HG03378 (cell line): ENCODE results near the gene ROCK2.
"Not testable (repeated sequence)": the region's sequence is repeated elsewhere in the genome, so short reads cannot be mapped to it uniquely, and the experiment has no call there.

Source experiments
- ATAC-seq: cut with Tn5 transposase; IDR thresholded peaks from one replicate; pipeline ENCODE4 v1.9.1; 2021; ENCODE audit warnings: mild to moderate bottlenecking, moderate library complexity; ENCODE audit not compliant: unreplicated experiment

ROCK2 gene

DNA sequence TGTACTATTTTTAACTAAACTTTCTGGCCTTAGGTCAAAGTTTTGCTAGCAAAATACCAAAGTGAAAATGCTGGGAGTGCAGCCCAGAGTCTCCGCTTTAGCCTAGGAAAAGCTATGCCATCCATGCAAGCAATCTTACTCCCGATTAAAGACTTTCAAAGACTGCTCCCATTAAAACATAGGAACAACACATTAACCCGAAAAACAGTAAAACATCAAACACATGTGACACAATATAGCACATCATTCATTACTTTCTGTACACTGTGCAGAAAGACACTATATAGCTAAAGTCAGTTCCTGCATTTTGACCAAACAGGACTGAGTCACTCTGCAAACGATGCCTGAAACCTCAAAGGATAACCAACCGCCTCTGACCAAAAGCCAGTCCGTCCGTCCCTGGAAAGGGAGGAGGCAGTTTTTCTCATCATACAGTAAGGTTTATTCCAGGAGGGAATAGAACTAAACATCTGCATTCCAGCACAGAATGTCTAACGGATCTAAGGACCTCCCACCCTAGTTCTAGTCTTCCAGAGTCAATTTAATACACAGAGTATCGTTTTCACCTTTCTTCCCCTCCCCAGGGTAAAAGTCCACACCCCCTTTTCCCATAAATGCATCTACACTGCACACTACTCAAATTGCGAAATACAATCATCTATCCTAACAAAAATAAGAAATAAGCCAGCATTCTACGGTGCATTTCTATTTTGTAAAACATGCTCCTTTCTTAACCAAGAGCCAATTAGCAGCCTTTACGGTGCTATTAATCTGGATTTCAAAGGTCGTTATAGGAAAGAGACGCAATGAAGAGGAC lies 1.7 kb downstream of the ROCK2 start:
- no peak for ATAC-seq

DNA sequence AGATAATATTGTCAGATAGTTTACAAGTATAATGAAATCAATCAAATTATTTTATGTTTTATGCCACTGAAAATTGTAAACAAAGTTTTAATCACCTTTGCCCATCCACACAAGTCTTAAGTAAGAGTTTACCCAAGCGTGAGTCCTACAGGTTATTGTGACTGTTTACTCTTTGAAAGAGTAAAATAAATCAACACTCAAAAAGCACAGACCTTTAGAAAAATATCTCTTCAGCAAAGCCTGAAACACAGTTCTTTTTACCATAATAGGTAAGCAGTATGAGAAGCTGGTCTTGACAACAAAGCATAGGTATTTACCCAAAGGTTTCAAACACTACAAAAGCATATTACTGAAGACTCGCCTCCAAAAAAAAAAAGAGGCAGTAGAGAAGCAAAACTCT lies 3.7 kb downstream of the ROCK2 start:
- no peak for ATAC-seq

GRCh38 chr2:11339508-11340083 lies 4.8 kb downstream of the ROCK2 start:
- no peak for ATAC-seq

- no peak for ATAC-seq
Observed at GRCh38 chr2:11338580-11338979, 5.9 kb downstream of the ROCK2 start.

- ATAC-seq, result no peak
Observed at GRCh38 chr2:11337909-11338308, 6.5 kb downstream of the ROCK2 start.

GRCh38 chr2:11336189-11336588 lies 8.2 kb downstream of the ROCK2 start:
- no peak for ATAC-seq

DNA sequence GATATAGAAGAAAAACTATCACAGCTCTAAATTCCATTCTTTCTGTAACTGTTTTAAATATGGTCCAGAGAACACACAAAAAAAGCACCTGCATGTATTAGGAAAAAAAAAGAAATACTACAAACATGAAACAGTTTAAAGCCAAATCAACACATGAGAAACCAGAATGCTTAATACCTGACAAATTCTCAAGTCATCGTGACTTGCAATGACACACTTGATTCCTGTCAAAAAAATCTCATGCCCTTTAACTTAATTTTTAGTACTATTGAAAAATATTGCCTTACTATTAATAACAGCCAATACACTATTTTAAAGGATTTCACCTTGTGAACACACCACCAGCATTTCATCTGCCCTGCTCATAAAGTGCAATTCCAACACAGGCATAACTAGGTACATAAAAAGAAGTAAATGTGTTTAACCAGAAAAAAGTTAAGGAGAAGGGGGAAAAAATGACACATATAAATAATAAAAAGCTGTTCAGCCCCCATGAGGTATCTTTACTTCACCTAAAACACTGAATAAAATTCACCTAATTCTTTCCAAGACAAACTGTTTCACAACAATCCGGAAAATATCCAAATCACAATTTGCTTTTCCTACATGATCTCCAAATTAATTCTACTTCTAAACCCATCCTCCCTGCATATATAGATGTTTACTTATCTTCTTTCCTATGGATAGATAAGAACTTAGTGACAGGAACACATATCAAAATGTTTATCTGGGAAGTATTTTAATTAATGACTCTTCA lies 10.8 kb downstream of the ROCK2 start:
- no peak for ATAC-seq

DNA sequence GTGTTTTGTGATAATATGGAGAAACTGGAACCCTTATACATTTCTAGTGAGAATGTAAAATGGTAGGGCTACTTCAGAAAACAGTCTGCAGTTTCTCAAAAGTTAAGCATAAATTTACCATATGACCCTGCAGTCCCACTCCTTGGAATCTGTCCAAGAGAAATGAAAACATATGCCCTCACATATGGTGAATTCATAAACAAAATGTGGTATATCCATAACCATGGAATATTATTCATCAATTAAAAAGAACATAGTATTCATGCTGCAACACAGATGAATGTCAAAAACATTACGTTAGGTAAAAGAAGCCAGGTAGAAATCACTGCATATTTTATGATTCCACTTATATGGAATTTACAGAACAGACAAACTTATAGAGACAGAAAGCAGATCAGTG lies 11.8 kb downstream of the ROCK2 start:
- ATAC-seq, result no peak

GRCh38 chr2:11330457-11331142 lies 13.8 kb downstream of the ROCK2 start:
- ATAC-seq, result no peak

DNA sequence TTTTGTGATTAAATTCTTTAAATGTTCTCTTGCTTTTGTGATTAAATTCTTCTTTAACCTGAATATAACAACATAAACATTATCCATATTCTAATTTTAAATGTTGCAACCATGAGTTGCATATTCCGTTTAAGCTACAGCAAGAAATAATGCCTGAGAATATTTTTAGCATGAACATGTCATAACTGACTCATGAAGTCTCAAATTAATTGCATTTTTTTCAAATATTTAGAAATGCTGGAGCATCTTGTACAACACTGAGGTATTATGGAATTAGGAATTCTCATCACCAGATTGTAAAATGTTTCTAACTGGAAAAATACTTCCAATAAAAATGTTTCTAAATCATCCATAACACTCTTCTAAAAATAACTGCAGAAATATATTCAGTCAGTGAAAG lies 14.7 kb downstream of the ROCK2 start:
- no peak for ATAC-seq

DNA sequence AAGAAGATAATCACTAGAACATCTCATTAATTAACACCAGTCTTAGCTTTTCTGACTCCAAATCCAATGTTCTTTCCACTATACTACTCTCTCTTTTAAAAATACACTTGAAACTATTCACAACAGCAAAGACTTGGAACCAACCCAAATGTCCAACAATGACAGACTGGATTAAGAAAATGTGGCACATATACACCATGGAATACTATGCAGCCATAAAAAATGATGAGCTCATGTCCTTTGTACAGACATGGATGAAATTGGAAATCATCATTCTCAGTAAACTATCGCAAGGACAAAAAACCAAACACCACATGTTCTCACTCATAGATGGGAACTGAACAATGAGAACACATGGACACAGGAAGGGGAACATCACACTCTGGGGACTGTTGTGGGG lies 15.9 kb downstream of the ROCK2 start:
- not testable (repeated sequence) for ATAC-seq

DNA sequence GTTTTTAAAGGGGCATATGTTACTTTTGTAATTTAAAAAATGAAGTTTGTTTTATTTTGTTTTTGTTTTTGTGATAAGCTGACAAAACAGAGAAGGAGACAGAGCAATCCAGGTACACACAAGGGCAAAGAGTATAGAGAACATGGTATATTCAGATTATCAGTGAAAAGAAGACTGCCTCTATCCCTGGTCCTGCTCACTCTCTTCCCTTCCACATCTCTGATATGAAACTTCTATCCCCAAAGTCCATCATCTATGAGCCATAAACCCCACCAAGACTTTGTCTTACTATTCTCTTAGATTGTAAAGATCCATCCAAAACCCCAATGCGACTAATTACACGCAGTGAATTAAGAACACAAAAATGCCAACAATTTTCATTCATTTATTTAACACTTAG lies 16.6 kb downstream of the ROCK2 start:
- no peak for ATAC-seq

GRCh38 chr2:11326677-11327211 lies 17.7 kb downstream of the ROCK2 start:
- ATAC-seq, result no peak

DNA sequence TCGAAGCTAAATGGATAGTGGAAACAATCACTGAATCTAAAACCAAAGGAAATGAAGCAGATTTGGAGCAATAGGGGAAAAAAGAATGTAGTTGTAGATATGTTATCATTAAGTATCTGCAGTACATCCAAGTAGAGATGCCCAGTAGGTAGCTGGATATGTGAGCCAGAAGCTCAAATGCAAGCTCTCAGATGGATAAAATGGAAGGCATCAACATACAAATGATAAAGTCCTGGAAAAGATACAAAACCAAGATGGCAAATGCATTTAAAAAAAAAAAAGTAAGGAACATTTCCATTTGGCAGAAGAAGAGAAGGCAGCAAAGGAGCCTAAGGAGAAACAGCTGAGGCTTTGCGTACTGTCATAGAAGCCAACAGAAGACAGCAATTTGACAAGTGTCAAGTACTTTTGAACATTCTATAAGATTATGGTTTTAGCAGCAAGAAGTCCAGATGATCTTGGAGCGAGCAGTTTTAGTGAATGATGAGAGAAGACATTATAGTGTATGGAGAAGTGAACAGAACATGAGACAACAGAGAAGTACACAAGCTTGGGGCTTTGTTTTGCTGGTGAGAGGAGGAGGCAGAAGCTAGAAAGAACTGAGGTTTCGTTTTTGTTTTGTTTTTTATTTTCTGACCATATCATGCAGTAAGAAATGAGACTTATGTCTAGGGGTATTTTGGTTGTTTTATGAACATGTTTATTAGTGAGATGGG lies 18.3 kb downstream of the ROCK2 start:
- no peak for ATAC-seq

DNA sequence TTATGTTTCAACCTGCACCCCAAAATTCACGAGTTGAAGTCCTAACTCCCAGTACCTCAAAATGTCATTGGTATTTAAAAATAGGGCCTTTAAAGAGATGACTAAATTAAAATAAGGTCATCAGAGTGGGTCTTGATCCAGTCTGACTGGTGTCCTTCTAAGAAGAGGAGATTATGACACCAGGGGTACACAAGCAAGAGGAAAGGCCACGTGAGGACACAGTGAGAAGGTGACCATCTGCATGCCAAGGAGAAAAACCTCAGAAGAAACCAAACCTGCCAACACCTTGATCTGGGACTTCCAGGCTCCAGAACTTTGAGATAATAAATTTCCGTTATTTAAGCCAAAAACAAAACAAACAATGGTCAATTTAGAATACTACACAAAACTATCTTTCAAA lies 22.6 kb downstream of the ROCK2 start:
- ATAC-seq, result no peak

DNA sequence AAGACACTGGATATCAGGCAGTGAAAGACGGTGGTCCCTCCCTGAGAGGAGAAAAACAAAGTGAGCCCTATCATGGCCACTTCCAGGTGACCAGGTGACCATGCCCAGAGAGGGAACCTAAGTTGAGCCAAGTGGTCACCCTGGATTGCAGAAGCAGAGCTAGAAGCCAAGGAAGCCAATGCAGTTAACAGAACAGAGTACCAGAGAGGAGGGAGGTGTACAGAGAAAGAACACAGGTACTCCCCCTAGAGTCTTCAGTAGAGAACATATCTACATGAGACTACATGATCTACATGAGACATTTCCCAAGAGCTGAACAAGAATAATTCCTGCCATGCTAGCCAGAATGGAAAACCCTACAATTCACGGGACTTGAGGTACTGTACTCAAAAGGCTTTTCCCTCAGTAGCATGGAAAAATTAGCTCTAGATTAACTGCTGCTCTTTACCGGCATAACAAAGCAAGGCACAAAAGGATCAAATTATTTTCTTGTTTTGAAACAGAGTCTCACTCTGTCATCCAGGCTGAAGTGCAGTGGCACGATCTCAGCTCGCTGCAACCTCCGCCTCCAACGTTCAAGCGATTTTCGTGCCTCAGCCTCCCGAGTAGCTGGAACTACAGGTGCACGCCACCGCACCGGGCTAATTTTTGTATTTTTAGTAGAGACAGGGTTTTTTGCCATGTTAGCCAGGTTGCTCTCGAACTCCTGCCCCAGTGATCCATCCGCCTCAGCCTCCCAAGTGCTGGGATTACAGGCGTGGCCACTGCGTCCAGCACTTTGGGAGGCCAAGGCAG lies 23.5 kb downstream of the ROCK2 start:
- ATAC-seq, result no peak

GRCh38 chr2:11319939-11320338 lies 24.5 kb downstream of the ROCK2 start:
- ATAC-seq, result no peak

- ATAC-seq, result no peak
Observed at GRCh38 chr2:11315074-11315705, 29.2 kb downstream of the ROCK2 start.

GRCh38 chr2:11314487-11314886 lies 29.9 kb downstream of the ROCK2 start:
- no peak for ATAC-seq
